ENCODE data around the gene ATP2A2.

Gene ATP2A2

DNA sequence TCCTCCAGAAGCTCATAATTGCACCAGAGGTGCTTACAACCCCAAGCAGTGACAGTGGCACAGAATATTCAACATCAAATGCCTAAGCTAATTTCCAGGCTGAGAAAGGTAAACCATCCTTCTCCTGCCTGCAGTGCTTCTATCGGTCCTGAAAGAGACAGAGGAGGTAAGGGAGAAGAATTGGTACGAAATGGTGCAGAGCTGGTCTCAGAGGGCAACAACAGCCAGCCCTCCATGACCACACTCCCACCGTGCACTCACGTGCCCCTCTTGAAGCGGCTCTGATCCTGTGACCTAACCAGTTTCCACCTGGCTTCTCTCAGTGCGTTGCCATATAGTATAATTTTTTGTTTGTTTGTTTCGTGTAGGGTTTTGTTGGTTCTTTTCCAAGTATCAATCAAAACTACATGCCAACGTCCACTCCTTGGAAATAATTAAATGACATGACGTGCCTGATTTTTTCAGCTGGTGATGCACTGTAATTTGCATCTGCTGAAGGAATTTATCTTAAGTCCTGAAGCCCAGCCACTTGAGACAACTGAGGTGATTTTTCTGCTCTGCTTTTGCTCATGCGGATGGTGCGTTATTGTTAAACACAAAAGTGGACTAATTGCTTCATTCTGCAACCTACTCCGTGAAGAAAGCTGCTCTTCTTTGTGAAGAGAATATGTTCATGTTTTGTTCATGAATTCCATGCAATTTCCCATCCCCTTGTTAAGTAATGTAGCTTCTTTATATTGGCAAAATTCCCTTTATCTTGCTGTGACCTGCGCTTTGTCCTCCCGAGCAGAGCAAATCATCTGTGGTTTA lies 1.3 kb upstream of the ATP2A2 start:
- H3K79me2 ChIP-seq (ENCODE audit: control insufficient read depth, insufficient read depth, low read length, unreplicated experiment) = peaks cover 34% of the 10 kb centered on the region
- peak overlapping the region; percentile 87 for H2AFZ ChIP-seq (ENCODE audit: low read length, unreplicated experiment)
- H3K4me3 ChIP-seq (ENCODE audit: low read depth, low read length) = peak overlapping the region; percentile 89
- peaks cover 11% of the 10 kb centered on the region for H3K4me1 ChIP-seq (ENCODE audit: control insufficient read depth, insufficient read depth, low read length, unreplicated experiment)
- peaks cover 22% of the 10 kb centered on the region for H3K36me3 ChIP-seq (ENCODE audit: insufficient read depth, low read length)
- no peaks in the 10 kb centered on the region for H3K27me3 ChIP-seq (ENCODE audit: insufficient read depth, low read length)
- peak overlapping the region; percentile 67; the same call in 1 of the 2 replicates for H3K27ac ChIP-seq (ENCODE audit: low read depth, low read length)

DNA sequence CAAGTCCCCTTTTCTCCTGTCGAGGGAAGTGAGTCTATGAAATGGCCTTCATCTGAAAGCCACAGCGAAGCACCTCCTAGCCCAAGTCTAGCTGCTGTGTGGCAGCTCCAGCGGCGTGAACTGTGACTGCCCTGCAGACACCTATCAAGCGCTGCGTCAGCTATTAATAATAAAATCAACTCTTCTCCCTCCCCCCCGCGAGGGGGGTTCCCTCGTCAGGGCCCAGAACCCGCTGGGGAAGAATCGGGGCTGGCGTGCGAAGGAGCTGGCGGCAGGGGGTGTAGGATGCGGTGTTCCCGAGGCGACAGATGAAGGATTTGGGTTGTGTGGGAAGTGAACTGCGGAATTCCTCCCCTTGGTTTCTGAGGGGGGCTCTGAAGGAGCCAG lies 662 bp upstream of the ATP2A2 start:
- Histone ChIP-seq H3K27ac (ENCODE audit: low read depth, low read length) (peak overlapping the region; percentile 67; the same call in 1 of the 2 replicates), H3K36me3 (ENCODE audit: insufficient read depth, low read length) (peaks cover 28% of the 10 kb centered on the region), H3K4me1 (ENCODE audit: control insufficient read depth, insufficient read depth, low read length, unreplicated experiment) (peaks cover 18% of the 10 kb centered on the region), H3K27me3 (ENCODE audit: insufficient read depth, low read length) (no peaks in the 10 kb centered on the region), H2AFZ (ENCODE audit: low read length, unreplicated experiment) (peak overlapping the region; percentile 87), H3K4me3 (ENCODE audit: low read depth, low read length) (peak overlapping the region; percentile 89), H3K79me2 (ENCODE audit: control insufficient read depth, insufficient read depth, low read length, unreplicated experiment) (peaks cover 40% of the 10 kb centered on the region)

DNA sequence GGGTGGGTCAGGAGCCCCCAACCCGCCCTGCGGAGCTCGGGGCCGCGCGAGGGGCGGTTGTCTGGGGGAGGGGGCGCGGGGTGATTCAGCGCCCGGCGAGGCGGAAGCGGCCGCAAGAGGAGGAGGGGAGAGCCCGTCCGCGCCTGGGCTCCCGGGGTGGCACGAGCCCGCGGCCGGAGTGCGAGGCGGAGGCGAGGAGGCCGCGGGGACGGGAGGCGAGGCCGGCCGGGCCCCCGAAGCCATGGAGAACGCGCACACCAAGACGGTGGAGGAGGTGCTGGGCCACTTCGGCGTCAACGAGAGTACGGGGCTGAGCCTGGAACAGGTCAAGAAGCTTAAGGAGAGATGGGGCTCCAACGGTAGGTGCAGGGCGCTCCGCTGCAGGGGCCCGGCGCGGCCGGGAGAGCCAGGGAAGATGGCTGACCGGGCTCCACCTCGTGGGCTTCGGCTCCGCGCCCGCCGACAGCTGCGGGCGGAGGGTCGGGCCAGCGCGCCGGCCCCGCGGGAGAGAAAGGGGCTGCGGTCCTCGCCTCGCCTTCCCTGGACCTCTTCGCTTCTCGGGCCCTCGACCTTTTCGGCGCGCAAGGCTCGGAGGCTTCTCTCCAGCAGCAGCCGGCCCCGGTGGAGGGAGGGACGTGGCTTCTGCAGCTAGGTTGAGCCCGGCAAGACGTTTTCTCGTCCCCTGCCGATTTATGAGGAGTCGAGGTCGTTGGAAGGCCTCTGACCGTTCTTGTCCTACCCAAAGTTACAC lies 677 bp downstream of the ATP2A2 start:
- H3K4me1 ChIP-seq (ENCODE audit: control insufficient read depth, insufficient read depth, low read length, unreplicated experiment) = peaks cover 26% of the 10 kb centered on the region
- H3K27me3 ChIP-seq (ENCODE audit: insufficient read depth, low read length) = no peaks in the 10 kb centered on the region
- H2AFZ ChIP-seq (ENCODE audit: low read length, unreplicated experiment) = no peak overlapping the region
- peak overlapping the region; percentile 89 for H3K27ac ChIP-seq (ENCODE audit: low read depth, low read length)
- H3K36me3 ChIP-seq (ENCODE audit: insufficient read depth, low read length) = peaks cover 29% of the 10 kb centered on the region
- peaks cover 53% of the 10 kb centered on the region for H3K79me2 ChIP-seq (ENCODE audit: control insufficient read depth, insufficient read depth, low read length, unreplicated experiment)
- H3K4me3 ChIP-seq (ENCODE audit: low read depth, low read length) = peak overlapping the region; percentile 98

DNA sequence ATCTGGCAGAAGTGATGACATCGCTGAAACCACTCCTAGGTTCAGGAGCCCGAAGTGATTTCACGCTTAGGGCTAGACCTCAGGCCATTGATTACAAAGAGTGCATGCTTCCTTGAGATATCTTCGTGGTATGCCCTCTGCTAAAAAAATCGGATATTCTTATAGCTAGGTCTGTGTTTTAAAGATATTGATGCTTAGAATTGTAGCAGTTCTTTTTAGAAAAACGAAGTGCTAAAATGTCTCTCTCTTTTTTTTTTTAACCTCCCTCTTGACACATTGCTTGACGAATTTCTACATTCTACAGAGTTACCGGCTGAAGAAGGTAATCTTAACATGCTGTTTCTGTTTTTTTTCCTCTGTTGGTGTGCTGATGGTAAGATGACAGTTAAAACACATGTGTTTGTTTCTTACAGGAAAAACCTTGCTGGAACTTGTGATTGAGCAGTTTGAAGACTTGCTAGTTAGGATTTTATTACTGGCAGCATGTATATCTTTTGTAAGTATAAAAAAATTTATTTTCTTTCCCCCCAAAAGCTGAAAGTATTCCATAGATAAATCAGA lies 1.3 kb downstream of the ATP2A2 start:
- H2AFZ ChIP-seq (ENCODE audit: low read length, unreplicated experiment) = no peak overlapping the region
- H3K27ac ChIP-seq (ENCODE audit: low read depth, low read length) = peak overlapping the region; percentile 89
- H3K4me3 ChIP-seq (ENCODE audit: low read depth, low read length) = peak overlapping the region; percentile 98
- H3K79me2 ChIP-seq (ENCODE audit: control insufficient read depth, insufficient read depth, low read length, unreplicated experiment) = peaks cover 59% of the 10 kb centered on the region
- H3K36me3 ChIP-seq (ENCODE audit: insufficient read depth, low read length) = peaks cover 32% of the 10 kb centered on the region
- no peaks in the 10 kb centered on the region for H3K27me3 ChIP-seq (ENCODE audit: insufficient read depth, low read length)
- H3K4me1 ChIP-seq (ENCODE audit: control insufficient read depth, insufficient read depth, low read length, unreplicated experiment) = peaks cover 29% of the 10 kb centered on the region

DNA sequence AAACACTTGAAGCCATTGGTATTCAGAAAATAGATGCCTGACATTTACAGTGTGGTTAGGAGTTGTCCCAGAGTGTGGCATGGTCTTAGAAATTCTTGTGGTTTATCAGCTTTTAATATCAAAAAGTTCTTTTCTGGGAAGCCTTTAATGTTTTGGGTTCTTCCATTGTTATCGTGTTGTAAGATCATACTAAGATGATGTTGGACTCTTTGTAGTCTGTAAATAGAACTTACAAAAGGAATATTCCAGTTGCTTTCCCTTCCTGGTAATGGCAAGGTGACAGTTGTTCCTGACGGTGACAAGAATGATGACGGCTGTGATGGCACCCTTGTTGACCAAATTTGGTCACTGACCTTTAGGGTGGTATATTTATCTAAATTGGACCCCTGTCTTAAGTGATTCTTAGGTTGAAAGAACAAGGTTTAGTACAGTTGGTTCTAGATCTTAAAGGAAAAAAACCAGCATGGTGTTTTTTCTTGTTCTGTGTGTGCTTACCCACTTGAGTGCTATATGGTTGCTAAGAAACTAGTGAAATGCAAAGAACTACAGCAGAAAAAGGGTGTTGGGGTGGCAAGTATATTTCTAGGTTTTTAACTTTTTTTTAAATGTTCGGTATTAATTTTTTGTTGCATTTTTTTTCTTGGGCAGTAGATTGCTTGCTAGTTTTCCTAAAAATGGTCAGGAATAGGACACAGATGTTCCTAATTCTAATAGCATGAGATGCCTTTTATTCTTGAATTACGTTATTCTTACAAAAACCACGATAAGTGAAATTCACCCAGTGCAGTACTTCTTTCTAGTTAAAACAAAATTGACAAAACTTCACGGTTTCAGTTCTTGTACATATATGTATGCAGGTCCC lies 2.1 kb downstream of the ATP2A2 start:
- H3K27me3 ChIP-seq (ENCODE audit: insufficient read depth, low read length) = no peaks in the 10 kb centered on the region
- no peak overlapping the region for H2AFZ ChIP-seq (ENCODE audit: low read length, unreplicated experiment)
- H3K4me3 ChIP-seq (ENCODE audit: low read depth, low read length) = peak overlapping the region; percentile 98
- peaks cover 32% of the 10 kb centered on the region for H3K36me3 ChIP-seq (ENCODE audit: insufficient read depth, low read length)
- H3K79me2 ChIP-seq (ENCODE audit: control insufficient read depth, insufficient read depth, low read length, unreplicated experiment) = peaks cover 67% of the 10 kb centered on the region
- H3K4me1 ChIP-seq (ENCODE audit: control insufficient read depth, insufficient read depth, low read length, unreplicated experiment) = peaks cover 29% of the 10 kb centered on the region
- H3K27ac ChIP-seq (ENCODE audit: low read depth, low read length) = peak overlapping the region; percentile 89

DNA sequence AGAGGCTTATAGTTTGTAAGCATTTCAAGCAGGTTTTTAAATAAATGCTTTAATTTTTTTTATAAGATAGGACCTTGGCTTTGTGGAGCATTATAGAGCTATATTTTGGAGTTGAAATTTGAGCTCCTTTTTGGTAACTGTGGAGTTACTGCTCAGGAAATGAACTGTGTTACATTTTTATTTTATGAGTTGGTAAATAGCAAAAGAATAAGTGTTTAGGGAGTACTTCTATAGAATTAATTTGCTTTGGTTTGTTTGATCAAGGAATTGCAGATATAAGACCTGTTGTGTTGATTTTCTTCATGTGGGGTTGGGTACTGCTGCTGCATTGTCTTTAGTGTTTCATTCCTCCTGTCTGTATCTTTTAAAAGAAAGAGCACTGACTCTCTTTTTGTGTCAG lies 3.5 kb downstream of the ATP2A2 start:
- peaks cover 80% of the 10 kb centered on the region for H3K79me2 ChIP-seq (ENCODE audit: control insufficient read depth, insufficient read depth, low read length, unreplicated experiment)
- no peaks in the 10 kb centered on the region for H3K27me3 ChIP-seq (ENCODE audit: insufficient read depth, low read length)
- H3K36me3 ChIP-seq (ENCODE audit: insufficient read depth, low read length) = peaks cover 32% of the 10 kb centered on the region
- H3K27ac ChIP-seq (ENCODE audit: low read depth, low read length) = peak overlapping the region; percentile 18
- peaks cover 41% of the 10 kb centered on the region for H3K4me1 ChIP-seq (ENCODE audit: control insufficient read depth, insufficient read depth, low read length, unreplicated experiment)
- peak overlapping the region; percentile 98 for H3K4me3 ChIP-seq (ENCODE audit: low read depth, low read length)
- H2AFZ ChIP-seq (ENCODE audit: low read length, unreplicated experiment) = no peak overlapping the region

DNA sequence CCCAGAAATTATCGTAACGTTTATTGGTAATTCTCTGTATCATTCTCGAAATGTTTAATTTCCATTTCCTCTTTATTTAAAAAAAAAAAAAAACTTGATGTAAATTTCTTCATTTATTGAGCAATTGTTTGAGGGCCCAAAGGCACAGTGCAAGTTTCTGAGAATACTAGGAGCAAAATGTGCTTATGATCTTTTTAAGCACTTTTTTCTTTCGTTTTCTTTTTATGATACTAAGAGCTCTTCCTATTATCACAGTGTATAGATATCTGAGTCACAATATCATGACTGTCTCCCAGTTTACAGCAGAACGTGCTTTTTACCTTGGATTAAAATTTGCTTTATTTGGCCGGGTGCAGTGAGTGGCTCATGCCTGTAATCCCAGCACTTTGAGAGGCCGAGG lies 5.6 kb downstream of the ATP2A2 start:
- peak overlapping the region; percentile 98 for H3K4me3 ChIP-seq (ENCODE audit: low read depth, low read length)
- peaks cover 35% of the 10 kb centered on the region for H3K4me1 ChIP-seq (ENCODE audit: control insufficient read depth, insufficient read depth, low read length, unreplicated experiment)

DNA sequence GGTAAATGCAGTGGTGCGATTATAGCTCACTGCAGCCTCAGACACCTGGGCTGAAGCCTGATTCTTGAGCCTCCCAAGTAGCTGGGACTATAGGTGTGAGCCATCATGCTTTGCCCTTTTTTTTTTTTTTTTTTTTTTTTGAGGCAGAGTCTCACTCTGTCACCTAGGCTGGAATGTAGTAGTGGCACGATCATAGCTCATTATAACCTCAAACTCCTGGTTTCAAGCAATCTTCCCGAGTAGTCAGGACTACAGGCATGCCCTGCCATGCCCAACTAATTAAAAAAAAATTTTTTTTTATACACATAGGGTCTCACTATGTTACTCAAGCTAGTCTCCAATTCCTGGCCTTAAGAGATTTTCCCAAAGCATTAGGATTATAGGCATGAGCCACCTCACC lies 6.9 kb downstream of the ATP2A2 start:
- Histone ChIP-seq H3K79me2 (ENCODE audit: control insufficient read depth, insufficient read depth, low read length, unreplicated experiment) (peaks cover 97% of the 10 kb centered on the region), H3K4me1 (ENCODE audit: control insufficient read depth, insufficient read depth, low read length, unreplicated experiment) (peaks cover 35% of the 10 kb centered on the region), H3K36me3 (ENCODE audit: insufficient read depth, low read length) (peaks cover 38% of the 10 kb centered on the region)

More for the DNA sequence above, 5.6 kb downstream of the ATP2A2 start:
- Histone ChIP-seq H2AFZ (ENCODE audit: low read length, unreplicated experiment) (no peak overlapping the region), H3K79me2 (ENCODE audit: control insufficient read depth, insufficient read depth, low read length, unreplicated experiment) (peaks cover 97% of the 10 kb centered on the region), H3K27me3 (ENCODE audit: insufficient read depth, low read length) (no peaks in the 10 kb centered on the region), H3K36me3 (ENCODE audit: insufficient read depth, low read length) (peaks cover 35% of the 10 kb centered on the region), H3K27ac (ENCODE audit: low read depth, low read length) (peak overlapping the region; percentile 55)

DNA sequence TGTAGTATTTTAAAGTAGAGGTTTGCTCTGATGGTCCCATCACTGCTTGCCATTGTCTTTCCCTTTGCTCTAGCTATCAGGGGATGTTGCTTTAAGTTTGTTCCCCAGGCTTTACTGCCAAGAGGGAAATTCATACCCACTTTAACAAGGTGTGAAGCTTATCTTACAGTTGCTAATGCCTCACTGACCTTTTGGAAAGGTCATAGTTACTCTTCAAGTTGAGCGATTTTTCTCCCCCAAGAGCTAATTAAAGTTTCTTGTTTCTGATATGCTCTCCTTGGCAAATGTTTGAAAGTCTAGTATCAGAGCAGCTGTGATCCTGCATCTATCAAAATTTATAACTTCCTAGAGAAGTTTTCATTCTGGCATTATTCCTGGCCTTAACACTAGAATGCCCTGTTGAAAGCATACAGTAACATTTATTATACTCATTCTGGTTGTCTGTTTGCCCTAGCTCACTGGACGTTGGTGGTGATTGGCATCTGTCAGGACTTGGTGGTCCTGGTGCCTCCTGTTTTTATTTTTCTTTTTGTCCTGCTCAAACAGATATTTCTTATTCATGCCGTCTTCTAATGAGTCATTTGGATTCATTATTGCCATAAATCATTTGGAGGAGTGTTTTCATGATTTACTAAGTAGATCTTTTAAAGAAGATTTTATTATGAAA lies 8.1 kb downstream of the ATP2A2 start:
- Histone ChIP-seq H3K27me3 (ENCODE audit: insufficient read depth, low read length) (no peaks in the 10 kb centered on the region), H3K36me3 (ENCODE audit: insufficient read depth, low read length) (peaks cover 27% of the 10 kb centered on the region), H3K4me3 (ENCODE audit: low read depth, low read length) (no peak overlapping the region), H3K4me1 (ENCODE audit: control insufficient read depth, insufficient read depth, low read length, unreplicated experiment) (peaks cover 32% of the 10 kb centered on the region), H2AFZ (ENCODE audit: low read length, unreplicated experiment) (no peak overlapping the region), H3K79me2 (ENCODE audit: control insufficient read depth, insufficient read depth, low read length, unreplicated experiment) (peaks cover 86% of the 10 kb centered on the region), H3K27ac (ENCODE audit: low read depth, low read length) (peak overlapping the region; percentile 6)

More for the DNA sequence above, 6.9 kb downstream of the ATP2A2 start:
- no peak overlapping the region for H3K4me3 ChIP-seq (ENCODE audit: low read depth, low read length)
- no peak overlapping the region for H2AFZ ChIP-seq (ENCODE audit: low read length, unreplicated experiment)
- no peak overlapping the region for H3K27ac ChIP-seq (ENCODE audit: low read depth, low read length)
- H3K27me3 ChIP-seq (ENCODE audit: insufficient read depth, low read length) = no peaks in the 10 kb centered on the region
